KMS-11 (cell line): ENCODE data around the gene SLIRP.

Source experiments
- H2AFZ ChIP-seq: fragments of 200-600 bp; sonication (generic); 2 replicates; pipeline ENCODE4 v1.6.1; 2016; ENCODE audit warnings: antibody characterized with exemption, mixed run types, low read depth
- H3K27ac ChIP-seq: fragments of 200-600 bp; sonication (generic); 2 replicates; pipeline ENCODE4 v1.6.1; 2016; ENCODE audit warnings: mild to moderate bottlenecking, mixed run types
- H3K27me3 ChIP-seq: fragments of 200-600 bp; sonication (generic); 2 replicates; pipeline ENCODE4 v1.6.1; 2017; ENCODE audit warnings: mild to moderate bottlenecking, low read depth, mixed run types, moderate library complexity; ENCODE audit not compliant: insufficient read depth
- H3K36me3 ChIP-seq: fragments of 200-600 bp; sonication (generic); 2 replicates; pipeline ENCODE4 v1.6.1; 2017; ENCODE audit warnings: mild to moderate bottlenecking, mixed run types; ENCODE audit not compliant: insufficient read depth
- H3K4me1 ChIP-seq: fragments of 200-600 bp; sonication (generic); 2 replicates; pipeline ENCODE4 v1.6.1; 2016; ENCODE audit warnings: mild to moderate bottlenecking, low read depth, mixed run types; ENCODE audit not compliant: poor library complexity, severe bottlenecking
- H3K4me2 ChIP-seq: fragments of 200-600 bp; sonication (generic); 2 replicates; pipeline ENCODE4 v1.7.0; 2016; ENCODE audit warnings: mild to moderate bottlenecking, mixed run types
- H3K4me3 ChIP-seq: fragments of 200-600 bp; sonication (generic); IDR thresholded peaks from 2 replicates; pipeline ENCODE4 v1.6.1; 2017; ENCODE audit warnings: low read depth, low read length, mixed read lengths; ENCODE audit not compliant: insufficient read depth
- H3K79me2 ChIP-seq: fragments of 200-600 bp; sonication (generic); 2 replicates; pipeline ENCODE4 v1.6.1; 2016; ENCODE audit warnings: low read depth, mixed run types; ENCODE audit not compliant: insufficient read depth
- H3K9ac ChIP-seq: fragments of 200-600 bp; sonication (generic); 2 replicates; pipeline ENCODE4 v1.6.1; 2016; ENCODE audit warnings: mild to moderate bottlenecking, mixed run types
- H4K20me1 ChIP-seq: fragments of 200-600 bp; sonication (generic); 2 replicates; pipeline ENCODE4 v1.6.1; 2016; ENCODE audit warnings: mild to moderate bottlenecking, mixed run types; ENCODE audit not compliant: insufficient read depth
- TF ChIP-seq, protein P1 (sequence below): fragments of 200-600 bp; sonication (generic); conservative IDR thresholded peaks from 2 replicates; pipeline ENCODE4 v1.6.1; 2017; ENCODE audit warnings: low read depth, mild to moderate bottlenecking, antibody characterized with exemption, low read length, moderate library complexity, mixed read lengths

Gene SLIRP

GRCh38 chr14:77667331-77667730, 40.6 kb upstream of the SLIRP start:
- Histone ChIP-seq H3K79me2 (no peaks in the 10 kb centered on the region), H3K27ac (no peak overlapping the region), H3K27me3 (no peaks in the 10 kb centered on the region), H2AFZ (no peak overlapping the region), H3K4me3 (no peak overlapping the region), H4K20me1 (no peaks in the 10 kb centered on the region), H3K4me2 (no peak overlapping the region), H3K4me1 (no peaks in the 10 kb centered on the region), H3K36me3 (no peaks in the 10 kb centered on the region), H3K9ac (no peak overlapping the region)
- TF ChIP-seq, protein P1, sequence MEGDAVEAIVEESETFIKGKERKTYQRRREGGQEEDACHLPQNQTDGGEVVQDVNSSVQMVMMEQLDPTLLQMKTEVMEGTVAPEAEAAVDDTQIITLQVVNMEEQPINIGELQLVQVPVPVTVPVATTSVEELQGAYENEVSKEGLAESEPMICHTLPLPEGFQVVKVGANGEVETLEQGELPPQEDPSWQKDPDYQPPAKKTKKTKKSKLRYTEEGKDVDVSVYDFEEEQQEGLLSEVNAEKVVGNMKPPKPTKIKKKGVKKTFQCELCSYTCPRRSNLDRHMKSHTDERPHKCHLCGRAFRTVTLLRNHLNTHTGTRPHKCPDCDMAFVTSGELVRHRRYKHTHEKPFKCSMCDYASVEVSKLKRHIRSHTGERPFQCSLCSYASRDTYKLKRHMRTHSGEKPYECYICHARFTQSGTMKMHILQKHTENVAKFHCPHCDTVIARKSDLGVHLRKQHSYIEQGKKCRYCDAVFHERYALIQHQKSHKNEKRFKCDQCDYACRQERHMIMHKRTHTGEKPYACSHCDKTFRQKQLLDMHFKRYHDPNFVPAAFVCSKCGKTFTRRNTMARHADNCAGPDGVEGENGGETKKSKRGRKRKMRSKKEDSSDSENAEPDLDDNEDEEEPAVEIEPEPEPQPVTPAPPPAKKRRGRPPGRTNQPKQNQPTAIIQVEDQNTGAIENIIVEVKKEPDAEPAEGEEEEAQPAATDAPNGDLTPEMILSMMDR = no peak

DNA sequence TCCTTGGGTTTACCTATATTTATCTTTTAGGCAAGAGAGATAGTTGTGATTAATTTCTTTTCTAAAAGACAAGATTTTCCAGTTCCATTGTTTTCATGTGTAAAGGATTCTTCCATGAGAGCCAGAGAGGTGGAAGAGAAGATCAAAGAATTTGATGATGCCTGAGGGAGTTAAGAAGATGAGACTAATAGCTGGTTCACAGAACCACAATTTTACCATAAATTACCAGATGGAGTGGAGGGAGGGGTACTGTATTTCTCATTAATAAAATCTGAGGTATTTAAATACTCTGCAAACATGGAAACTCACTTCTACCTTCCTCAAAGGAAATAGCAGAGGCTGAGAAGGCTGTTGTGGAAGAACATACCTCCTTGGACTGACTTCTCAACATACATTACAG, 34.7 kb upstream of the SLIRP start:
- TF ChIP-seq, protein P1 = no peak
- Histone ChIP-seq H3K27ac (no peak overlapping the region), H3K36me3 (no peaks in the 10 kb centered on the region)

GRCh38 chr14:77674931-77675330, 33.0 kb upstream of the SLIRP start:
- Histone ChIP-seq H3K4me3 (no peak overlapping the region), H4K20me1 (no peaks in the 10 kb centered on the region), H3K79me2 (no peaks in the 10 kb centered on the region), H3K27ac (no peak overlapping the region), H2AFZ (no peak overlapping the region), H3K36me3 (no peaks in the 10 kb centered on the region), H3K9ac (no peak overlapping the region), H3K4me2 (no peak overlapping the region), H3K4me1 (no peaks in the 10 kb centered on the region), H3K27me3 (no peaks in the 10 kb centered on the region)
- TF ChIP-seq, protein P1 = no peak

More for the DNA sequence above, 34.7 kb upstream of the SLIRP start:
- Histone ChIP-seq H4K20me1 (no peaks in the 10 kb centered on the region), H3K9ac (no peak overlapping the region), H2AFZ (no peak overlapping the region), H3K4me2 (no peak overlapping the region), H3K79me2 (no peaks in the 10 kb centered on the region), H3K4me3 (no peak overlapping the region), H3K27me3 (no peaks in the 10 kb centered on the region), H3K4me1 (no peaks in the 10 kb centered on the region)

GRCh38 chr14:77681196-77682157, 26.4 kb upstream of the SLIRP start:
- Histone ChIP-seq H4K20me1 (no peaks in the 10 kb centered on the region), H3K27me3 (no peaks in the 10 kb centered on the region), H3K79me2 (no peaks in the 10 kb centered on the region), H3K4me2 (no peak overlapping the region), H3K27ac (no peak overlapping the region), H3K4me1 (peaks cover 12% of the 10 kb centered on the region), H3K36me3 (no peaks in the 10 kb centered on the region), H3K9ac (no peak overlapping the region), H3K4me3 (no peak overlapping the region), H2AFZ (no peak overlapping the region)
- TF ChIP-seq, protein P1 = no peak
